Panc1 (cell line): ENCODE results near the gene GALNT16.

Source experiments
- TCF7L2 ChIP-seq: IDR thresholded peaks from 2 replicates; pipeline ENCODE4 v1.6.1; 2011; ENCODE audit warnings: mild to moderate bottlenecking, low read depth, low read length, inconsistent platforms
- TF ChIP-seq, protein P1 (sequence below): fragments of 450-650 bp; IDR thresholded peaks from 2 replicates; pipeline ENCODE4 v1.5.1; 2017; ENCODE audit warnings: mild to moderate bottlenecking
- TF ChIP-seq, protein P2 (sequence below), 2 experiments: IDR thresholded peaks; 2 replicates each; pipeline ENCODE4 v1.6.1; 2011 to 2012; ENCODE audit warnings: low read depth in 2 of 2, control low read depth in 1 of 2, low read length in 1 of 2, mild to moderate bottlenecking in 1 of 2, moderate library complexity in 1 of 2; ENCODE audit not compliant: insufficient read depth in 1 of 2

DNA sequence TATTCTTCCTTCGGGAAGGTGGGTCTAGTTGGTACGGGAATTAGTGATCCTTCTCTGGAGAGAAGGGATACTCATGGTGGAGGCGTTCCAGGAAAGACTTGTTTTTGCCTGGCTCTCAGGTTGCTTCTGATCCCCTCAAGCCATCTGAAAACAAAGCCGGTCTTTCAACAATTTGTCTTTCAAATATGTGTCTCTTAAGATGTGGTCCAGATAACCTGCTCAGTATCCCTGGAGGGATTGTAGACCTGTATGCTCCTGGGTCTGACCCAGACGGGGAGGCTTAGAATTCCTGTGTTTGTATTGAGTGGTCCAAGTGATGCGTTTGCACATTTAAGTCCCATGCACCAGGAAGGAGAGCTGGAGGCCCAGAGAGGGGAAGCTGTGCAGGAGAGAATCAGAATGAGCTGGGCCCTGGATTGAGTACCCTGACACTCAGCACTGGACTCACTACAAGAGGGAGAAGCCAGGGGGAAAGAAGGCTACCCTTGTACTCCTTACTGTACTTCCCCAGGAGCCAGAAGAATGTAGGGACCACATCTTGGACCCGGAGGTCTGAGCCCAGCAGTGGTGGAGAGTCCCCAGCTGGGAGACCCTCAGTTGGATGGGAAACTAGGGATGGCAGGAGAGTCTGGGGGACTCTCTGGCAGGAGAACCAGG, 97.7 kb downstream of the GALNT16 start:
- TF ChIP-seq, protein P1, sequence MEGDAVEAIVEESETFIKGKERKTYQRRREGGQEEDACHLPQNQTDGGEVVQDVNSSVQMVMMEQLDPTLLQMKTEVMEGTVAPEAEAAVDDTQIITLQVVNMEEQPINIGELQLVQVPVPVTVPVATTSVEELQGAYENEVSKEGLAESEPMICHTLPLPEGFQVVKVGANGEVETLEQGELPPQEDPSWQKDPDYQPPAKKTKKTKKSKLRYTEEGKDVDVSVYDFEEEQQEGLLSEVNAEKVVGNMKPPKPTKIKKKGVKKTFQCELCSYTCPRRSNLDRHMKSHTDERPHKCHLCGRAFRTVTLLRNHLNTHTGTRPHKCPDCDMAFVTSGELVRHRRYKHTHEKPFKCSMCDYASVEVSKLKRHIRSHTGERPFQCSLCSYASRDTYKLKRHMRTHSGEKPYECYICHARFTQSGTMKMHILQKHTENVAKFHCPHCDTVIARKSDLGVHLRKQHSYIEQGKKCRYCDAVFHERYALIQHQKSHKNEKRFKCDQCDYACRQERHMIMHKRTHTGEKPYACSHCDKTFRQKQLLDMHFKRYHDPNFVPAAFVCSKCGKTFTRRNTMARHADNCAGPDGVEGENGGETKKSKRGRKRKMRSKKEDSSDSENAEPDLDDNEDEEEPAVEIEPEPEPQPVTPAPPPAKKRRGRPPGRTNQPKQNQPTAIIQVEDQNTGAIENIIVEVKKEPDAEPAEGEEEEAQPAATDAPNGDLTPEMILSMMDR = no peak
- TF ChIP-seq TCF7L2 = no peak
- TF ChIP-seq, protein P2, sequence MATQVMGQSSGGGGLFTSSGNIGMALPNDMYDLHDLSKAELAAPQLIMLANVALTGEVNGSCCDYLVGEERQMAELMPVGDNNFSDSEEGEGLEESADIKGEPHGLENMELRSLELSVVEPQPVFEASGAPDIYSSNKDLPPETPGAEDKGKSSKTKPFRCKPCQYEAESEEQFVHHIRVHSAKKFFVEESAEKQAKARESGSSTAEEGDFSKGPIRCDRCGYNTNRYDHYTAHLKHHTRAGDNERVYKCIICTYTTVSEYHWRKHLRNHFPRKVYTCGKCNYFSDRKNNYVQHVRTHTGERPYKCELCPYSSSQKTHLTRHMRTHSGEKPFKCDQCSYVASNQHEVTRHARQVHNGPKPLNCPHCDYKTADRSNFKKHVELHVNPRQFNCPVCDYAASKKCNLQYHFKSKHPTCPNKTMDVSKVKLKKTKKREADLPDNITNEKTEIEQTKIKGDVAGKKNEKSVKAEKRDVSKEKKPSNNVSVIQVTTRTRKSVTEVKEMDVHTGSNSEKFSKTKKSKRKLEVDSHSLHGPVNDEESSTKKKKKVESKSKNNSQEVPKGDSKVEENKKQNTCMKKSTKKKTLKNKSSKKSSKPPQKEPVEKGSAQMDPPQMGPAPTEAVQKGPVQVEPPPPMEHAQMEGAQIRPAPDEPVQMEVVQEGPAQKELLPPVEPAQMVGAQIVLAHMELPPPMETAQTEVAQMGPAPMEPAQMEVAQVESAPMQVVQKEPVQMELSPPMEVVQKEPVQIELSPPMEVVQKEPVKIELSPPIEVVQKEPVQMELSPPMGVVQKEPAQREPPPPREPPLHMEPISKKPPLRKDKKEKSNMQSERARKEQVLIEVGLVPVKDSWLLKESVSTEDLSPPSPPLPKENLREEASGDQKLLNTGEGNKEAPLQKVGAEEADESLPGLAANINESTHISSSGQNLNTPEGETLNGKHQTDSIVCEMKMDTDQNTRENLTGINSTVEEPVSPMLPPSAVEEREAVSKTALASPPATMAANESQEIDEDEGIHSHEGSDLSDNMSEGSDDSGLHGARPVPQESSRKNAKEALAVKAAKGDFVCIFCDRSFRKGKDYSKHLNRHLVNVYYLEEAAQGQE (IDR thresholded peaks at IDR 0.05; ENCODE audit: insufficient read depth in 1 of 2, low read depth in 2 of 2, low read length in 1 of 2) = no peak
